Activated naive CD4-positive, alpha-beta T cell treated with anti-CD3 and anti-CD28 coated beads, Interleukin-2, amount 10 ng/mL, durations not matched to agents 7 days and 5 days (primary cell): ENCODE data around the gene TRAPPC6A.

Source experiments
- CTCF ChIA-PET: fragments of 350-600 bp; sonication (Branson Sonifier 250); formaldehyde crosslinking; loops from one replicate; lab custom pipeline; 2021; ENCODE audit warnings: antibody characterized with exemption; lab: Charles Lee
- DNase-seq: peaks from one replicate; pipeline ENCODE4 v3.0.0-alpha.2; 2020
- H3K27ac Mint-ChIP-seq: one replicate; pipeline ENCODE4 v1.8.0; 2021; ENCODE audit warnings: mild to moderate bottlenecking, moderate library complexity, mixed read lengths
- H3K27me3 Mint-ChIP-seq: one replicate; pipeline ENCODE4 v1.8.0; 2021; ENCODE audit warnings: mild to moderate bottlenecking, mixed read lengths
- H3K36me3 Mint-ChIP-seq: one replicate; pipeline ENCODE4 v1.8.0; 2021; ENCODE audit warnings: mixed read lengths
- H3K4me1 Mint-ChIP-seq: one replicate; pipeline ENCODE4 v1.8.0; 2021; ENCODE audit warnings: mixed read lengths
- H3K4me3 Mint-ChIP-seq: one replicate; pipeline ENCODE4 v1.8.0; 2021; ENCODE audit warnings: mild to moderate bottlenecking, moderate library complexity, mixed read lengths
- H3K9me3 Mint-ChIP-seq: one replicate; pipeline ENCODE4 v1.8.0; 2021; ENCODE audit warnings: mixed read lengths

The TRAPPC6A gene

GRCh38 chr19:45177817-45178261 is at the start of gene TRAPPC6A:
TRAPPC6A (minus strand) TSS chr19:45178237; CDS start chr19:45178218, 19 bp downstream.
- Mint-ChIP-seq H3K9me3 (no peaks in the 10 kb centered on the region), H3K27ac (peak within 1 kb of the TSS; percentile 90), H3K4me1 (peaks cover 57% of the 10 kb centered on the region), H3K4me3 (peak within 1 kb of the TSS; percentile 81), H3K27me3 (no peaks in the 10 kb centered on the region), H3K36me3 (peaks cover 15% of the 10 kb centered on the region)
- CTCF ChIA-PET, result interaction anchor here (1.0 to 1.6 kb wide), 3 partner anchors 85 to 161 kb away, joined by 3 to 7 read pairs (median 3); partner anchors contain the start of gene PPP1R37
- DNase-seq, result no peak

GRCh38 chr19:45224645-45225044 is 46.6 kb upstream of the TRAPPC6A start:
- H3K9me3 Mint-ChIP-seq, result no peaks in the 10 kb centered on the region
- CTCF ChIA-PET, result no interaction called here
- H3K27me3 Mint-ChIP-seq, result peaks cover 37% of the 10 kb centered on the region
- no peak overlapping the region for H3K4me3 Mint-ChIP-seq
- no peak overlapping the region for H3K27ac Mint-ChIP-seq
- H3K36me3 Mint-ChIP-seq, result no peaks in the 10 kb centered on the region
- DNase-seq, result no peak
- H3K4me1 Mint-ChIP-seq, result no peaks in the 10 kb centered on the region

GRCh38 chr19:45223879-45224278 is 45.8 kb upstream of the TRAPPC6A start:
- no peaks in the 10 kb centered on the region for H3K9me3 Mint-ChIP-seq
- DNase-seq, result no peak
- H3K4me1 Mint-ChIP-seq, result peaks cover 2% of the 10 kb centered on the region
- peaks cover 45% of the 10 kb centered on the region for H3K27me3 Mint-ChIP-seq
- no peak overlapping the region for H3K4me3 Mint-ChIP-seq
- no peak overlapping the region for H3K27ac Mint-ChIP-seq
- CTCF ChIA-PET, result no interaction called here
- no peaks in the 10 kb centered on the region for H3K36me3 Mint-ChIP-seq

- H3K27ac Mint-ChIP-seq, result no peak overlapping the region
- H3K9me3 Mint-ChIP-seq, result no peaks in the 10 kb centered on the region
- no peak for DNase-seq
- H3K36me3 Mint-ChIP-seq, result no peaks in the 10 kb centered on the region
- H3K4me1 Mint-ChIP-seq, result peaks cover 2% of the 10 kb centered on the region
- H3K4me3 Mint-ChIP-seq, result no peak overlapping the region
- CTCF ChIA-PET, result no interaction called here
- peaks cover 56% of the 10 kb centered on the region for H3K27me3 Mint-ChIP-seq
These were observed 44.7 kb upstream of the TRAPPC6A start for GRCh38 chr19:45222724-45223123.

GRCh38 chr19:45218911-45219743 is 41.1 kb upstream of the TRAPPC6A start:
- no peak for DNase-seq
- CTCF ChIA-PET, result no interaction called here
- peaks cover 5% of the 10 kb centered on the region for H3K4me1 Mint-ChIP-seq
- H3K27me3 Mint-ChIP-seq, result peaks cover 86% of the 10 kb centered on the region
- no peak overlapping the region for H3K4me3 Mint-ChIP-seq
- H3K9me3 Mint-ChIP-seq, result no peaks in the 10 kb centered on the region
- H3K36me3 Mint-ChIP-seq, result no peaks in the 10 kb centered on the region
- no peak overlapping the region for H3K27ac Mint-ChIP-seq

- Mint-ChIP-seq H3K27ac (no peak overlapping the region), H3K9me3 (no peaks in the 10 kb centered on the region), H3K4me3 (no peak overlapping the region), H3K27me3 (peaks cover 88% of the 10 kb centered on the region), H3K36me3 (no peaks in the 10 kb centered on the region), H3K4me1 (peaks cover 5% of the 10 kb centered on the region)
- CTCF ChIA-PET, result no interaction called here
- DNase-seq, result no peak
These were observed 40.4 kb upstream of the TRAPPC6A start for GRCh38 chr19:45218426-45218825.

GRCh38 chr19:45217957-45218334 is 39.9 kb upstream of the TRAPPC6A start:
- CTCF ChIA-PET, result no interaction called here
- Mint-ChIP-seq H3K36me3 (no peaks in the 10 kb centered on the region), H3K27ac (no peak overlapping the region), H3K4me3 (no peak overlapping the region), H3K9me3 (no peaks in the 10 kb centered on the region), H3K4me1 (peaks cover 5% of the 10 kb centered on the region), H3K27me3 (peaks cover 93% of the 10 kb centered on the region)
- DNase-seq, result no peak

- Mint-ChIP-seq H3K4me1 (peaks cover 5% of the 10 kb centered on the region), H3K27ac (no peak overlapping the region), H3K4me3 (no peak overlapping the region), H3K9me3 (no peaks in the 10 kb centered on the region), H3K27me3 (peaks cover 97% of the 10 kb centered on the region), H3K36me3 (no peaks in the 10 kb centered on the region)
- no peak for DNase-seq
- CTCF ChIA-PET, result no interaction called here
These were observed 39.3 kb upstream of the TRAPPC6A start for GRCh38 chr19:45217193-45217956.

GRCh38 chr19:45216667-45217066 is 38.6 kb upstream of the TRAPPC6A start:
- Mint-ChIP-seq H3K4me3 (no peak overlapping the region), H3K9me3 (no peaks in the 10 kb centered on the region), H3K4me1 (peaks cover 5% of the 10 kb centered on the region), H3K27ac (no peak overlapping the region), H3K36me3 (no peaks in the 10 kb centered on the region), H3K27me3 (peaks cover 97% of the 10 kb centered on the region)
- CTCF ChIA-PET, result no interaction called here
- DNase-seq, result no peak

GRCh38 chr19:45215391-45216191 is 37.6 kb upstream of the TRAPPC6A start:
- Mint-ChIP-seq H3K36me3 (no peaks in the 10 kb centered on the region), H3K27ac (no peak overlapping the region), H3K4me3 (no peak overlapping the region), H3K9me3 (no peaks in the 10 kb centered on the region), H3K27me3 (peaks cover 97% of the 10 kb centered on the region), H3K4me1 (peaks cover 5% of the 10 kb centered on the region)
- no peak for DNase-seq
- CTCF ChIA-PET, result no interaction called here

GRCh38 chr19:45213031-45213430 is 35.0 kb upstream of the TRAPPC6A start:
- H3K4me3 Mint-ChIP-seq, result no peak overlapping the region
- H3K27me3 Mint-ChIP-seq, result peaks cover 77% of the 10 kb centered on the region
- H3K4me1 Mint-ChIP-seq, result peaks cover 7% of the 10 kb centered on the region
- DNase-seq, result no peak
- CTCF ChIA-PET, result interaction anchor here (0.6 kb wide), 1 partner anchor 128 kb away, joined by 3 read pairs; the partner anchor contains the start of gene KLC3
- H3K27ac Mint-ChIP-seq, result no peak overlapping the region
- no peaks in the 10 kb centered on the region for H3K9me3 Mint-ChIP-seq
- no peaks in the 10 kb centered on the region for H3K36me3 Mint-ChIP-seq

- DNase-seq, result no peak
- Mint-ChIP-seq H3K4me3 (no peak overlapping the region), H3K27me3 (peaks cover 65% of the 10 kb centered on the region), H3K27ac (no peak overlapping the region), H3K4me1 (peaks cover 7% of the 10 kb centered on the region), H3K9me3 (no peaks in the 10 kb centered on the region), H3K36me3 (no peaks in the 10 kb centered on the region)
- CTCF ChIA-PET, result no interaction called here
These were observed 33.8 kb upstream of the TRAPPC6A start for GRCh38 chr19:45211751-45212381.

GRCh38 chr19:45206328-45206727 is 28.3 kb upstream of the TRAPPC6A start:
- Mint-ChIP-seq H3K9me3 (no peaks in the 10 kb centered on the region), H3K36me3 (no peaks in the 10 kb centered on the region), H3K4me1 (peaks cover 4% of the 10 kb centered on the region), H3K4me3 (no peak overlapping the region), H3K27me3 (peaks cover 15% of the 10 kb centered on the region), H3K27ac (no peak overlapping the region)
- DNase-seq, result no peak
- CTCF ChIA-PET, result no interaction called here

- Mint-ChIP-seq H3K9me3 (no peaks in the 10 kb centered on the region), H3K27ac (no peak overlapping the region), H3K4me3 (no peak overlapping the region), H3K4me1 (peaks cover 4% of the 10 kb centered on the region), H3K36me3 (no peaks in the 10 kb centered on the region), H3K27me3 (peaks cover 13% of the 10 kb centered on the region)
- CTCF ChIA-PET, result no interaction called here
- no peak for DNase-seq
These were observed 27.8 kb upstream of the TRAPPC6A start for GRCh38 chr19:45205810-45206209.
